Measurements from ENCODE around the gene ZBBX.

DNA sequence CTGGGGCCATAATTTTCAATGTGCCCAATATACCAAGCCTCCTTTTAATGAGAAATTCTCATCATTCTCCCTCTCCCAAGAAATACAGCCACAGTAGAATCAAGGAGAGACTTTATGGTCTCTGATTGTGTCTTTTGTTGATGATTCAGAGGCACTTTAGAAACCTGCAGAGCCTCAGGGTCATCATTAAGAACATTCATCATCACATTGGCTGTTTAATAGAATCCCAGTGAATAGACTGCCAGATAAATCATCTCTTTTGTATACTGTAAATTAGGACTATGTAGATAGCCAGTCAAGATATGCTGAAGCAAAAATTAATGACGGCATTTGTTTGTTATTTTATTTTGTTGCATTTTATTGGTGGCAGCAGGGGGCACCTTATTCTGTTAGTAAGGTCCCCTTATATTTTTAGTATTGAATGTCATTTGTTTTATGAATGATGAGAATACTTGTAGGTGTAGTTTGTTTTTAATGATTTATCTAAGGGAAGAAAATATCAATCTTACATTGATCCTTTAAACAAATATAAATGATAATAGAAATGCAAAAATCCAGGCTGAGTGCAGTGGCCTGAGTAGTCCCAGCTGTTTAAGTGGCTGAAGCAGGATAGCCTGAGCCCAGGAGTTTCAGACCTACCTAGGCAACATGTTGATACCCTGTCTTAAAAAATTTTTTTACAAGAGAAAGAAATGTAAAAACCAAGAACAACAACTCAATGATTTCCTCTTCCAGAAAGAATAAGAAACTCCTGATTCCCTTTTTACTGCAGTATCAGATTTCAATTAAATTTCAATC lies 138.8 kb downstream of the ZBBX start:
- TF ChIP-seq, protein P1, sequence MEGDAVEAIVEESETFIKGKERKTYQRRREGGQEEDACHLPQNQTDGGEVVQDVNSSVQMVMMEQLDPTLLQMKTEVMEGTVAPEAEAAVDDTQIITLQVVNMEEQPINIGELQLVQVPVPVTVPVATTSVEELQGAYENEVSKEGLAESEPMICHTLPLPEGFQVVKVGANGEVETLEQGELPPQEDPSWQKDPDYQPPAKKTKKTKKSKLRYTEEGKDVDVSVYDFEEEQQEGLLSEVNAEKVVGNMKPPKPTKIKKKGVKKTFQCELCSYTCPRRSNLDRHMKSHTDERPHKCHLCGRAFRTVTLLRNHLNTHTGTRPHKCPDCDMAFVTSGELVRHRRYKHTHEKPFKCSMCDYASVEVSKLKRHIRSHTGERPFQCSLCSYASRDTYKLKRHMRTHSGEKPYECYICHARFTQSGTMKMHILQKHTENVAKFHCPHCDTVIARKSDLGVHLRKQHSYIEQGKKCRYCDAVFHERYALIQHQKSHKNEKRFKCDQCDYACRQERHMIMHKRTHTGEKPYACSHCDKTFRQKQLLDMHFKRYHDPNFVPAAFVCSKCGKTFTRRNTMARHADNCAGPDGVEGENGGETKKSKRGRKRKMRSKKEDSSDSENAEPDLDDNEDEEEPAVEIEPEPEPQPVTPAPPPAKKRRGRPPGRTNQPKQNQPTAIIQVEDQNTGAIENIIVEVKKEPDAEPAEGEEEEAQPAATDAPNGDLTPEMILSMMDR (IDR thresholded peaks at IDR 0.05), result no peak
- TF ChIP-seq POLR2A (IDR thresholded peaks at IDR 0.05), result no peak
